Prostate gland (tissue), 2 donors: ENCODE data around the gene UGT8. TPM values are rescaled to one million over a fixed set of nuclear protein-coding genes. Genes with fewer than 3 reads are reported as not detected.
"Not testable (repeated sequence)": the region's sequence is repeated elsewhere in the genome, so short reads cannot be mapped to it uniquely, and the experiment has no call there.

ENCODE experiments used
- DNase-seq: peaks from one replicate; pipeline ENCODE4 v3.0.0-alpha.2; 2019; ENCODE audit warnings: low spot score
- H3K27ac ChIP-seq, 2 donors: fragments of 200-600 bp; sonication (generic); 2 replicates each; pipeline ENCODE4 v1.5.1; 2017 to 2019
- H3K27me3 ChIP-seq: fragments of 200-600 bp; sonication (generic); replicated peaks from 2 replicates; pipeline ENCODE4 v1.5.1; 2019; ENCODE audit not compliant: insufficient read depth
- H3K36me3 ChIP-seq, 2 donors: fragments of 200-600 bp; sonication (generic); 1 replicate in 1 of 2; 2 replicates in 1 of 2; pipeline versions ENCODE4 v1.5.1 to v1.8.1; 2017 to 2019
- H3K4me1 ChIP-seq: fragments of 200-600 bp; sonication (generic); replicated peaks from 2 replicates; pipeline ENCODE4 v1.5.1; 2019
- H3K4me3 ChIP-seq, 2 donors: fragments of 200-600 bp; sonication (generic); 2 replicates each; pipeline ENCODE4 v1.5.1; 2017 to 2019
- H3K9me3 ChIP-seq: fragments of 200-600 bp; sonication (generic); 2 replicates; pipeline ENCODE4 v1.5.1; 2017
- POLR2A ChIP-seq: fragments of 450-650 bp; IDR thresholded peaks from one replicate; pipeline ENCODE4 v1.6.1; 2016; ENCODE audit warnings: antibody characterized with exemption, mild to moderate bottlenecking
- POLR2AphosphoS5 ChIP-seq: sonication (generic); formaldehyde crosslinking; IDR thresholded peaks from one replicate; pipeline ENCODE4 v1.6.1; 2017; ENCODE audit warnings: antibody characterized with exemption
- whole genome bisulfite sequencing: methylation state at CpG from one replicate; pipeline ENCODE4 v1.1.5; 2018; 5-methylcytosine and 5-hydroxymethylcytosine counted together
- intact Hi-C: fragments of 100-400 bp; cut with DNase I; formaldehyde crosslinking; loops from one replicate; pipeline ENCODE4 v1.14.2; 2022
- total RNA-seq, 2 donors: library from RNA; depleted of rRNA; stranded (reverse); fragments of >200 nt; gene quantifications; one replicate each; pipeline ENCODE4 v1.1.0, GENCODE V29; 2016
- TF ChIP-seq, protein P1 (sequence below), 4 experiments: fragments of 200-600 bp in 2 of 4; fragments of 450-650 bp in 2 of 4; sonication (generic) in 2 of 4; IDR thresholded peaks; 1 replicate in 3 of 4; 2 replicates in 1 of 4; pipeline ENCODE4 v1.5.1; 2016 to 2019; ENCODE audit warnings: antibody characterized with exemption in 4 of 4, mild to moderate bottlenecking in 2 of 4, moderate library complexity in 2 of 4

UGT8 gene
- total RNA-seq, 2 donors from 2014 or later, result 0.55 to 2.0 TPM

DNA sequence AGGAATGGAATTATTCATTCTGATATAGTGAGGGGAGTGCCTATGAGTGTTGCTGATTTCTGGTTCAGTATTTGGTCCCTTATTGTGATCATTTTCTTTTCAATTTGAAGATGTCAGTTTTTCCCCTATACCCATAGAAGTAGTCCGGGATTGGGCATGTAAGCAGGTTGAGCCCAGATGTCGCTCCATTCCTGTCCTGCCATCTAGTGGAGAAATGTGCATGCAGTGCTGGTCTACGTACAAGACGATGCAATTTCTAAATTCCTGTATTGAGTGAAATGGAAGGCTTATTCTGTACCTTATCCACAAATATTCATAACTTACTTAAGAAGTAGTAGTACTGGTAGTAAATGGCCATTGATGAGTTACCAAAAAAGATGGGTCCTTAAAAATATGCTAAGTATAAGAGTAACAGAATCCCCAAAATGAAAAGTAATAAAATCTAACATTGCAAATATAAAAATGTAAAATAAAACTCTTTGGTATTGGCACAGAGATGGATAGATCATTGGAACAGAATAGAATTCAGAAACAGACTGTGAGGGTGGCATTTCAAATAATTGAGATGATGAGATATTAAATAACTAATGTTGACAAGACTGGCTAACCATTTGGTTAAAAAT lies 60.9 kb downstream of the UGT8 start:
- Histone ChIP-seq H3K9me3 (no peaks in the 10 kb centered on the region), H3K27me3 (no peaks in the 10 kb centered on the region), H3K4me1 (no peaks in the 10 kb centered on the region), H3K4me3 (no peak overlapping the region), H3K36me3 (no peaks in the 10 kb centered on the region), H3K27ac (no peak overlapping the region)
- WGBS, result 4% methylated on average over 4 of the region's 4 CpGs
- TF ChIP-seq, protein P1, sequence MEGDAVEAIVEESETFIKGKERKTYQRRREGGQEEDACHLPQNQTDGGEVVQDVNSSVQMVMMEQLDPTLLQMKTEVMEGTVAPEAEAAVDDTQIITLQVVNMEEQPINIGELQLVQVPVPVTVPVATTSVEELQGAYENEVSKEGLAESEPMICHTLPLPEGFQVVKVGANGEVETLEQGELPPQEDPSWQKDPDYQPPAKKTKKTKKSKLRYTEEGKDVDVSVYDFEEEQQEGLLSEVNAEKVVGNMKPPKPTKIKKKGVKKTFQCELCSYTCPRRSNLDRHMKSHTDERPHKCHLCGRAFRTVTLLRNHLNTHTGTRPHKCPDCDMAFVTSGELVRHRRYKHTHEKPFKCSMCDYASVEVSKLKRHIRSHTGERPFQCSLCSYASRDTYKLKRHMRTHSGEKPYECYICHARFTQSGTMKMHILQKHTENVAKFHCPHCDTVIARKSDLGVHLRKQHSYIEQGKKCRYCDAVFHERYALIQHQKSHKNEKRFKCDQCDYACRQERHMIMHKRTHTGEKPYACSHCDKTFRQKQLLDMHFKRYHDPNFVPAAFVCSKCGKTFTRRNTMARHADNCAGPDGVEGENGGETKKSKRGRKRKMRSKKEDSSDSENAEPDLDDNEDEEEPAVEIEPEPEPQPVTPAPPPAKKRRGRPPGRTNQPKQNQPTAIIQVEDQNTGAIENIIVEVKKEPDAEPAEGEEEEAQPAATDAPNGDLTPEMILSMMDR (IDR thresholded peaks at IDR 0.05), result peak in 3 of 4 experiments; percentile 56 to 72 (median 62)
- TF ChIP-seq POLR2AphosphoS5 (no peak), POLR2A (no peak)
- intact Hi-C loops, result loop anchor here (5.0 to 10.0 kb wide), 2 partner anchors 272 to 885 kb away; no protein-coding TSS in a partner anchor
- peak; percentile 49 for DNase-seq

DNA sequence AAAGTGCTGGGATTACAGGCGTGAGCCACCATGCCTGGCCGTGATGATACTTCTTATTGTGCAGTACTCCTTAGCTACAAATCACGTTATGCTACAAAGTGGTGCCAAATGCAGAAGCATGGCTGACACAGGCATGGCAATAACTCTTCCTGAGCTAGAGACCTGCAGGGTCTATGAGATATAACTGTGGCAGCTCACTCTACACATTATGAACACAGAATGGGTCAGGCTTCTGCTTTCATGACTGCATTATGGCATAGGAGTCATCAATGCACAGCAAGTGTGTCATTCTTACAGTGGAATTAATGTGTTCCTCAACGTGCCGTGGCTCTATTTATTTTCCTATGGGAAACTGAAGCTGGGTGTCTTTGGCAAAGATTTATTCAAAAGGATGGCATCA lies 64.5 kb downstream of the UGT8 start:
- H3K36me3 ChIP-seq, result no peaks in the 10 kb centered on the region
- H3K4me3 ChIP-seq, result no peak overlapping the region
- TF ChIP-seq, protein P1 (IDR thresholded peaks at IDR 0.05), result no peak
- TF ChIP-seq POLR2AphosphoS5, result no peak
- no peak for TF ChIP-seq POLR2A
- WGBS, result 90% methylated on average over 5 of the region's 5 CpGs
- H3K27me3 ChIP-seq, result no peaks in the 10 kb centered on the region
- no peaks in the 10 kb centered on the region for H3K9me3 ChIP-seq
- no peak overlapping the region for H3K27ac ChIP-seq
- intact Hi-C loops, result no loop called here
- DNase-seq, result no peak
- no peaks in the 10 kb centered on the region for H3K4me1 ChIP-seq

DNA sequence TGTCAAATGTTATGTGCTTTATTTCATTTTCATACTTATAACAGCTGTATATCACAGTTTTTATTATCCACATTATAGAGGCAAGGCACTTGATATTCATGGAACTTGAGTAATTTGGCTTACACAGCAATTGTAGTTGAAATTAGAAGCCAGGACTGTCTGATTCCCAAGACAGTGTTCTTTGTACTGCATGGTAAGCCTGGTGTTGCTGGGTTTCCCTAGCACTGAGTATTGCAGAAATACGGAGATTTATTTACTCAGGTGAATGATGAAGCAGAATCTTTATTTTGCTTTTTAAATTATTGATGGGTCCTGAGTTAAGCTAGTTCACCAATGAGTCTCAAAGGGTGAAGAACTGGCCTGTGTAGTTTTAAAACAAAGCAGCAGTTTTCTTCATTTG lies 70.0 kb downstream of the UGT8 start:
- DNase-seq, result no peak
- WGBS, result 70% methylated on average over 1 of the region's 1 CpG
- Histone ChIP-seq H3K36me3 (no peaks in the 10 kb centered on the region), H3K27ac (no peak overlapping the region), H3K4me3 (no peak overlapping the region), H3K4me1 (no peaks in the 10 kb centered on the region), H3K9me3 (no peaks in the 10 kb centered on the region), H3K27me3 (no peaks in the 10 kb centered on the region)
- TF ChIP-seq POLR2A (no peak), POLR2AphosphoS5 (no peak)
- TF ChIP-seq, protein P1 (IDR thresholded peaks at IDR 0.05), result no peak
- intact Hi-C loops, result no loop called here

- H3K4me3 ChIP-seq, H3K27ac ChIP-seq, H3K36me3 ChIP-seq, intact Hi-C loops, H3K4me1 ChIP-seq, H3K9me3 ChIP-seq, H3K27me3 ChIP-seq, DNase-seq: not testable (repeated sequence)
- 90% methylated on average over 4 of the region's 4 CpGs for WGBS
These were observed 72.1 kb downstream of the UGT8 start for GRCh38 chr4:114670733-114671132.

GRCh38 chr4:114673306-114673705 lies 74.7 kb downstream of the UGT8 start:
- H3K27ac ChIP-seq, result no peak overlapping the region
- H3K9me3 ChIP-seq, result no peaks in the 10 kb centered on the region
- no peak for DNase-seq
- no peak for TF ChIP-seq POLR2AphosphoS5
- TF ChIP-seq, protein P1 (IDR thresholded peaks at IDR 0.05), result no peak
- no peak for TF ChIP-seq POLR2A
- H3K4me1 ChIP-seq, result no peaks in the 10 kb centered on the region
- WGBS, result 90% methylated on average over 2 of the region's 2 CpGs
- H3K36me3 ChIP-seq, result no peaks in the 10 kb centered on the region
- no peaks in the 10 kb centered on the region for H3K27me3 ChIP-seq
- no peak overlapping the region for H3K4me3 ChIP-seq
- intact Hi-C loops, result no loop called here
